NCI-H446 treated with DMSO at 0.1 percent for 48 hours (cell line): ENCODE results near the gene MTMR11.

Source experiments
- DNase-seq: peaks from one replicate; lab custom pipeline; 2025; lab: John Stamatoyannopoulos, UW

The MTMR11 gene

DNA sequence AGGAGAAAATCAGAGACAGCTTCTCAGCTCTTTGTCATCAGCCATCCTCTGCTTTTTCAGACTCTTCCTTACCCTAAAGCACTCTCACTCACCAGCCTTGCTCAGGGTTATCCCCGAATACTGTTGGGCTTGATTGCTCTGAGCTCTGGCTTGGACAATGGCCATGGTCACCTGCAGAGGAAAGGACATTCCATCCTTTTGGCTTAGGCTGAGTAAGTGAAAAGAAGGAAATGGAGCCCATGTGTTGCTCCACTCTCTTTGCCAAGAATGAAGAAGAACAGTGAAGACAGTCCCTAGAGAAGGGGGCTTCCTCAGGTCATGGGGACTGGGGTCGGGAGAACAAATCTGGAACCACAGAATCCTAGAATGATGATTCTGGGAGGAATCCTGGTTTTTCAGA, 2.3 kb downstream of the MTMR11 start:
- DNase-seq = no peak

DNA sequence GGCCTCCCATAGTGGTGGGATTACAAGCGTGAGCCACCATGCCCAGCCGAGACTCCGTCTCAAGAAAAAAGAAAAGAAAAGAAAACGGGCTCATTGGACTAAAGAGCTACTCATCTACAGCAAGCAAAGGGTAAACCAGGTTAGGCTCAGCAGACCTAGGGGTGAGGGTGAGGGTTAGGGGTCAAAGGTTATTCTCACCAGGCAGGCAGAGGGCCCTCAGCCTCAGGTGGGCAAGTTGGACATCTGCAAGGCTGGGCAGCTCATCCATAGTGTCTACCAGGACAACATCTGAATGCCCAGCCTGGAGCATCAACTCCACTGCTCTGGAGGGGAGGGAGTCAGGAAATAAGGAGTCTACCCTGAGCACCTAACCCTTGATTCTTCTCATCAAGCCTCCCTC, 3.5 kb downstream of the MTMR11 start:
- DNase-seq = no peak

DNA sequence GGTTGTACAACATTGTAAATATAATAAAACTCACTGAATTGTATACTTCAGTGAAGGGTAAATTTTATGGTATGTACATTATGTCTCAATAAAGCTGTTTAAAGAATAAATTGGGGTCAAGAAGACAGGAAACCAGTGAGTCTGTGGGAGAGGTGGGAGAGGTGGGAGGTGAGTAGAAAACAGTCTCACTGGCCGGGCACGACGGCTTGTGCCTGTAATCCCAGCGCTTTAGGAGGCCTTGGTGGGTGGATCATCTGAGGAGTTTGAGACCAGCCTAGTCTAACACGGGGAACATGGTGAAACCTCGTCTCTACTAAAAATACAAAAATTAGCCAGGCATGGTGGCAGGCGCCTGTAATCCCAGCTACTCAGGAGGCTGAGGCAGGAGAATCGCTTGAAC, 4.2 kb downstream of the MTMR11 start:
- no peak for DNase-seq

DNA sequence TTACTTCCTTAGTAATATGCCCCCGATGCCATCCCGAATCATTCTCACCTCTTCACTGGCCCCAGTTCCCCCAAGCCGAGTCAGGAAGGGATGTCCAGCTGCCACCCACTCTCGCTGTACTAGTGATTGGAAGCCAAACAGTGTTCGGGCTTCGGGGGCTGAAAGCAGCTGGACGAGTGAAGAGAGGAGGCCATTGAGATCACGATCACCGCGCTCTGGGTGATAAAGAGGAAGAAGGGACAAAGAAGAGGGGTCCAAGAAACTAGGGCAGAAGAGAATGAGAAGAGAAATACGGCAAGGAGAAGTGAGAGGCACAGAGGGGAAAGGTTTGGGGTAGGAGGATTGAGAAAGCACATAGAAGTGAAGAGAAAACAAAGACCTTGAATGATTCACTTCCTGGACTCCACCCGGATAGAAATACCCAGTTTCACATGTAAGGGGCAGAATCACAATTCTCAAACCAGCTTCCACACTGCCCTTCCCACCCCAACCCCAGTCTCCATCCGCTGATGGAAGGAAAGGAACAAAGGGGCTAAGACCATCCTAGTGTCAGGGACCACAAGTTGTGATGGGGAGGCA, 5.4 kb downstream of the MTMR11 start:
- no peak for DNase-seq

DNA sequence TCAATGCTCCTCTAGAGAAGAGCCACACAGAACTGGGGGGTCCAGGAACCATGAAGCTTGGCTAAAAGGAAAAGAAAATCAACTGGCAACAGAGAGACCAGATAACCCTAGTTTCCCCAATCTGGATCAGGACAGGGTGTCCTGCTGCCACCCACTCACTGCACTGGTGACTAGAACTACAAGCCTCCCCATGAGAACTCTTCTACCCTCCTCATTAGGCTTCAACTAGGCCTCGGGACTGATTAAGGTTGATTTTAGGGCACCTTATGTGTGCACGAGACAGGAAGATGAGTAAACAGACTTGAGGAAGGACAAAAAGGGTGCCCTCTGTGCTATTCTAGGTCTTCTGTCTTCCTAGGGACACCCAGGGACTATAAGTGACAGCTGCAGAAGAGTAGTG, 6.8 kb downstream of the MTMR11 start:
- no peak for DNase-seq

DNA sequence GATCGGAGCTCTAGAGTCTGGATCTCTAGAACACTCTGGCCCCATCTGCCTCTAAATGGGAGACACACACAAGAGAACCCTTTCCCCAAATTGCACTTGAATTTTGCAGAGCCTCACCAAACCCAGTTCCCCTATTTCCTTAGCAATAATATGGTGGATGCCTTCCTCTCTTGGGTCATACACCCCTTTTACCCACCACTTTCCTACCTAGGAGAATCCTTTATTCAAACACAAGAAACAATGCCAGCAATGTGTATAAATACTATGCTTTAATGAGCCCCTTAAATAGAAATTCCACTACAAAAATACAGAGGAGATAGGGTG, 8.3 kb downstream of the MTMR11 start:
- no peak for DNase-seq

DNA sequence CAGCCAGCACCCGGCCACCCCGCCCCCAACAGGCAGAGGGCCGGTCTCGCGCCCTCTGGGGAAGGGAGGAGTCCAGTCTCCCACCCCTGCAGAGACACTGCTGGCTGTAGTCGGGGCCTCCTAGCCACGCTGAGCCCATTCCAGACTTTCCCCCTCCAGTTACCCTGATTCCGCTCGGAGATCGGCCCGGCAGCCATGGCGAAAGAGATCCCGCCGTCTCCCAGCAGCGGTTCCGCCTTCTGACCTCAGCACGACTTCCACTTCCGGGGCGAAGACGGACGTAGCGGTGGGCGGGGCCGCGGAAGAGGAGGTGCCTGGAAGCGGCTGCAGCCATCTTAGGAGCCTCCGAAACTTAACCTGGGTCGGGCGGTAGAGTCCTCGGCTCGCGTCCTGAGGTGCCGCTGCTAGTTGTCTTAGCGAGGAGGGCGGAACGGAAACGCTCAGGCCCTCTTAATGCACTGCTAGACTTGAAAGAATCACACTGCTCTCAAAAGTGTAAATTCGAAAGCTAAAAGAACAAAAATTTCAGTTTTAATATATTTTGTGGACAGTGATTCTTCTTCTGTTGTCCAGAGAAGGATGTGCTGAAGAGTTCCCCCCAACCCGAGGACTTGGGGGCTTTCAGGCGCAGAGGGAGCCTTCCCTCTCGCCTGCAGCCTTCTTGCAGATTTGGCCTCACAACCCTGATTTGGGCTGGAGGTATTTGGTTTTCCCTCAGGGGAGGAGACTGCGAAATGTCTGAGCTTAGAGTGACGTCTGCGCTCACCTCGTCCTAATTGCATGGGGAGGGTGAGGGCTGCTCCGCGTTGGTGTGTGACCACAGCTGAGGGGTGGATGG, 8.9 kb downstream of the MTMR11 start, which contains the start of gene SF3B4:
SF3B4 (minus strand) TSS at position 241 of the 838 bp plus-strand sequence; CDS start at position 197, 44 bp downstream.
- peak; percentile 92 for DNase-seq

DNA sequence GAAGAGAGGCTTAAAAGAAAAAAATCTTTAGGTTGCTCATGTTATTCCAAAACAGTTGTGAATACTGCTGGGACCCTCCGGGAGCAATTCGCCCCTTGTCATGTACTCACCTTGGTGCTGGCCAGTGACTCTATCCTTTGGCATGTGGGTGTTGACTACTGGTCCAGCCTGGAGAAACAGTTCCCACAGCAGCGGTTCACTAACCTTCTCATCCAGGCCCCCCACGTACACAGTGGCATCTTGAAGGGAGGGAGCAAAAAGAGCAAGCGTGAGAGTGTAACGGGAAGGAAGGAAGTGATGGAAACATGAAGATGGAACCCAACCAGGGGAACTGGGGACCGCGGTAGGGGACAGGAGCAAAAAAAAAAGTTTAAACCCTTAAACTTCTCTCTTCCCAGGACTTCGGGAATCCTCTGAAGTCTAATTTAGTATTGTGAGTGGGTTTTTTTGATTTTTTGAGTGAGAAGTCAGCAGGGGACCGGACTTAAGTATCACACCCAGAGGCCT, 9.6 kb downstream of the MTMR11 start:
- DNase-seq = no peak

DNA sequence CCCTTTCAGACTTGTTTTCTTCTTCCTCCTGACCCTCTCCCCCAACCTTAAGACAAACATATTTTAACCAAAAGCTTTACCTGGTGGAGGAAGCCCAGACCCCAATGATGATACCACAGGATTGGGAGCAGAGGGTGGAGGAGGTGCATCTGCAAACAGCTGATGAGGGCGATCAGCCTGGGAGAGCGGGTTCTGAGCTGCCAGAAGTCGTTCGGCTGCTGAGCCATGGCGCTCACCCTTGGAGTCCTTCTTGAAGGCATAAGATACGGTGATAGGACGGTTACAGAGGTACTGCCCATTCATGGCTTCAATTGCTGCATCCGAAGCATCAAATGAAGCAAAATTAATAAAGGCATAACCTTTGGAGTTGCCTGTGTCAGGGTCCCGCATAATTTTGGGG, 10.4 kb downstream of the MTMR11 start:
- no peak for DNase-seq

DNA sequence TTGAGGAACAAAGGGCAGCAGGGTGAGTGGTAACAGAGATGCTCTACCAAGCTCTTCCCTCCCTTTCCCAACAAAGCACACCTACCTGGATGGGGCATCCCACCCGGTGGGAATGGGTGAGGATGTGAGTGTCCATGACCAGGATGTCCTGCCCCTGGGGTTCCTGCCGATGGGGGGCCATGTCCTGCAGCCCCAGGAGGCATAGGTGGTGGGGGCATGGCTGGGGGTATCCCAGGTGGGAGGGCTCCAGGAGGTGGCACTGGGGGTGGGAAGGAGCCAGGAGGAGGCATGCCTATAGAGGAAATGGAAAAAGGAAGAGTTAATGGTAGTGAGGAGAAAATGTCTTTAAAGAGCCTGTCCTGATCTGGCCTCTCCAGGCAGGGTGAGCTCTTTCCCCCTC, 10.9 kb downstream of the MTMR11 start:
- DNase-seq = no peak

DNA sequence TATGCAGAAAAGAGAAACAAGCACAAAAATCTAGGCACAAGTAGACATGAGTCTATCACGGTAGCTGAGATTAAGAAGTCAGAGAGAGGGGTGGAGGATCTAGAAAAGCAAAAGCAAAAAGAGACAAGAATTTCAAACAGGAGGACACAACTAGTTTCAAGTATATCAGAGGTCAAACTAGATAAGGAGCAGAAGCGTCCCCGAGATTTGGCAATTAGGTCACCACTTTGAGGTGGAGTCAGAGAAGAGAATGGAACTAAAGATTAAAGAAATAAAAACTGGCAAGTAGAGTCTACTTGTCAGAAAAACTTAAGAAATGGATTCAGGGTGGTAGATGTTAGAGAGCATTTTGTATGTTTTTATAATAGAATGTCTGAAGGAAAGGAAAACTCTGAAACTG, 11.3 kb downstream of the MTMR11 start:
- DNase-seq = no peak

DNA sequence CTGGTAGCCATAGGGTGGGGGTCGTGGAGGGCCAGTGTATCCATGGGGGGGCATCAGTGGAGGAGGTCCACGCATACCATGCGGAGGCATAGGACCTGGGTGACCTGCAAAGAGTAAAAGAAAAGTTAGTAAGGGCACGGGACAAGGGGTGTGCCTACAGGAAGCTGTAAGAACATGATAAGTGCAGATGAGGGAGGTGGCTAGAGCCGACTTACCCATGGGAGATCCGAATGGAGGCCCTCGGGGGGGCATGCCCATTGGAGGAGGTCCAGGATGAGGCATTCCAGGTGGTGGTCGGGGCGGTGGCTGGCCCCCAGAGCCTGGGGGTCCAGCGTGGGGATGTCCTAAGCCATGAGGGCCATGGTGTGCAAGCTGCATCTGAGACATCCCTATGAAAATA, 13.1 kb downstream of the MTMR11 start:
- DNase-seq = no peak

DNA sequence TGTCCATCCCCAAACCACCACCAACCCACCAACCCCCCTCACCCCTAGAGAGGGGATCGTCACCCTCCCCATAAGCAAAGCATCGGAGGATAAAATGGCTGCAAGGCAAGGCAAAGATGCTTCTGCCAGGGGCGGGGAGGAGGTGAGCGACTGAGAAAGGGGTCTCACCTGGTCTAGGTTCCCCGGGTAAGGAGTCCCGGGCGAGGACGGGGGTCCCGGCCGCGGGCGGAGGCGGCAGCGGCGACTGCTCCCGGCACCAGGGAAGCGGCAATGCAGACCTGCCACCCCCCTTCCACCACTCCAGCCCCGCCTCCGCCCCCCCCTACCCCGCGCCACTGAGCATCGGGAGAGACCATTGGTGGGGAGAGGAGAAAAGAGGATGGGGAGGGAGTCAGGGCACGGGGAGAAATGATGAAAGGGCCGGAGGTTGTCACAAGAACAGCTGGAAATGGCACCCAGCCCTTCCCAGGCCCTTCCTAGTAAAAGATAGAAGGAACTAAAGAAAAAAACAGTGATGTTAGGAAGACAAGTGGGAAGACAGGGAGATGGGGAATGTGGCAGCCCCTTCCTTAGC, 19.0 kb downstream of the MTMR11 start, which contains the start of gene SV2A:
SV2A (minus strand) TSS at position 274 of the 574 bp plus-strand sequence. CDS start 4,004 bp downstream, outside the sequence.
- peak; percentile 26 for DNase-seq

DNA sequence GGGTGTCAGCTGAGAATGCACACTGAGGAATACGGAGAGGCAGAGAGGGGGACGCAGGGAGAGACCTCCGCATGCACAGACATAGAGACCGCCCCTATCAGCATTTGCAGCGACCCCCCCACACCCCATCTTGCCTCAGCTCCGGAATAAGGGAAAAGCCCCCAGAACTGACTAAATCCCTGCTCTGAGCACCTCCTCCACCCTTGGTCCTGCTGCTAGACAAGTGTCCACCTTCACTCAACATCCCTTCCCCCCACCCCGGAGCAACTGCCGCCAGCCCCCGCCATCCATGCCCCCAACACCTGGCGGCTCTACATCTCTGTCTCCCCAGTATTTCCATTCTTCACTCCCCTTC, 19.8 kb downstream of the MTMR11 start:
- no peak for DNase-seq

DNA sequence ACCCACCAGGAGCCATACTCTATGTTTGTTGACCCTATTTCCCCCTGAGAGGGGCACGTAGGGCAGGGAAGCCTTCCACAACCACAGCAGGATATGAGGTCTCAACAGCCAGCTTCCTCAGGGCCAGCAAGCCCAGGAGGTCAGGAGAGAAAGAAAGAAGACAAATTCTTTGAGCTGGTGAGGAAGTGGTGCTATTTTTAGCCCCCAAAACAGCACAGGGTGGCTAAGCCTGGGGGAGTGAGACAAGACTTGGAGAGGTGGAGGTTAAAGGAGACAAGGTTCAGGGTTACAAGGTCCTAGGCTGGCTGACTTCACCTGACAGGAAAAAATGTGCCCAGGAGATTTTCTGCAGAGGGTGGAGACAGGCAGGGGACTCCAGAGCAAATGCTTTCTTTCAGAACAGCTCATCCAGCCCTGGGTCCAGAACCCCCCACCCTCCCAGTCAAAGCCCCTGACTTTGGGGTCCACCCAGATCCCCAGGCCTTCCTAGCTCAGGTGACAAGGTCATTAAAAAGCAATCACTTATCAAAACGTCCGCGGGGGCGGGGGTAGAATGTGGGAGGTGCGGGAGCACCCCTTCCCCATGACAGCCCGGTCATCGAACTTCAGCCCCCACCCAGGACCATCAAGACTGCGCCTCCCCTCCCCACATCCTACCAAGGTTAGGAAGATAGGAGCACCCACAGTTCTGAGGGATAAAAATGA, 20.3 kb downstream of the MTMR11 start:
- DNase-seq = no peak

DNA sequence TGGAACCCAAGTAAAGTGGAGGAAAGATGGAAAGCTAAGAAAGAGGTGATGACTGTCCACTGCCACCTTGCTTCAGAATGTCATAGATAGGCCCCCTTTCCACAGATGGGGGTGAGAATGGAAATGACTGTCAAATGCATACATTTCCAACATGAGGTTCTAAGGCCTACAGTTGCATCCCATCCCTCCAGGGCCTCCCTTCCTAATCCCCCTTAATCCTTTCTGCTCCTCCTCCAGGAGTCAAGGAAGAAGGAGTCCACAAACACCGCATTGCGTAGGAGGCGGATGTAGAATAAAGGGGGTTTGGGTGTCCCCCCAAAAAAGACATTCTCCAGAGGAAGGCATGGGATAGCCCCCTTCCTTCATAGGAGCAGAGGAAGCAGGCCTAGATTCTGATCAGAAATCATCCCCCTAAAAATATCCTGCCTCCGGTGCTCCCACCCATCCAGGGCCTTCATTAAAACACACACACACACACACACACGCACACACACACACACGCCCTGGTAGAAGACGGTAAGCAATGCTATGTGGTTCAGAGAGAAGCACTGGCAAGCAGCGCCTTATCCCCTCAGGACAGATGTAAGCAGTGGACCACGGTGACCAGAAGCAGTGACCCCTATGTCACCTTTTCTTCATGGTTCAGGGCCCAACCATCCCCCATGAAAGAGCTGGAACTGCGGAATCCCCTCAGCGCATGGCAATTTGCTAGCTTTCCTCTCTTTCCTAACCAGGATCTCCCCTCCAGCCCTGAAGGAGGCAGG, 21.1 kb downstream of the MTMR11 start:
- no peak for DNase-seq

DNA sequence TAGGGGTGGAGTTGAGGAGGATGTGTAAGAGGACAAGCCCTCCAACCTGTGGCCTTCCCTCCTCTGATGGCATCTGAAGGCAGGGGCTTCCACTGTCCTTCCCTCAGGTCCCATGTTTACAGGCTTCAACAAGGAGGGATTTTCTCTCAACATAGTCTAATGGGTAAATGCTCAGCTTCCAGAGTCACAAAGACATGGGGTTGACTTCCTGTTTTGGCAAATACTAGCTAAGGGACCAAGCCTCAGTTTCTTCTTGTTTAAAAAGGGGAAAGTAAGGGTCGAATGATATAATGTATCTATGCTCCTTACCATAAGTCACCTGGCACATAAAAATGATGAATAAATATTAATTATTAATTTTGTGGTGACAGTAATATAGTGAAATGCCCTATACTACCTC, 22.1 kb downstream of the MTMR11 start:
- DNase-seq = no peak

DNA sequence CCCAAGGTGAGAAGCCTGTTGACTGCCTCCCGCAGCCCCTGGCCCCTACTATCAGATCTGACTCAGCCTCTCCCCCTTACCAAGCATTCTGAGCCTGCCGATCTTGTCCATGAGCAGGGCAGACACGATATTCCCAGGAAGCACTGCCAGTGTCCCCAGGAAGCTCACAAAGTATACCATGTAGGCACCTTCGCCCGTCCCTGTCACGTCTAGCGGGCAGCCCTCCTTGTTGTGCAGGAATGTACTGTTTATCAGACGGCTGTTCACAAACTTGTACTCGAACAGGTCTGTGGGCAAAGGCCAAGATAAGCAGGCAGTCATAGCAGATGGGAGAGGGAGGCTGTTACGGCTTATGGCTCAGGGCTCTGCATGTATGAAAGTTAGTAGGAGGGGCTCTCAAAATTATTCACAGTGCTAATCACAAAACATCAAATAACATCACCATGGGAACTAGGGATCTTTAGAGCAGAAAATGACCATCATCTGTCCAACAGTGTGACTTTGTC, 30.1 kb downstream of the MTMR11 start:
- DNase-seq = no peak

DNA sequence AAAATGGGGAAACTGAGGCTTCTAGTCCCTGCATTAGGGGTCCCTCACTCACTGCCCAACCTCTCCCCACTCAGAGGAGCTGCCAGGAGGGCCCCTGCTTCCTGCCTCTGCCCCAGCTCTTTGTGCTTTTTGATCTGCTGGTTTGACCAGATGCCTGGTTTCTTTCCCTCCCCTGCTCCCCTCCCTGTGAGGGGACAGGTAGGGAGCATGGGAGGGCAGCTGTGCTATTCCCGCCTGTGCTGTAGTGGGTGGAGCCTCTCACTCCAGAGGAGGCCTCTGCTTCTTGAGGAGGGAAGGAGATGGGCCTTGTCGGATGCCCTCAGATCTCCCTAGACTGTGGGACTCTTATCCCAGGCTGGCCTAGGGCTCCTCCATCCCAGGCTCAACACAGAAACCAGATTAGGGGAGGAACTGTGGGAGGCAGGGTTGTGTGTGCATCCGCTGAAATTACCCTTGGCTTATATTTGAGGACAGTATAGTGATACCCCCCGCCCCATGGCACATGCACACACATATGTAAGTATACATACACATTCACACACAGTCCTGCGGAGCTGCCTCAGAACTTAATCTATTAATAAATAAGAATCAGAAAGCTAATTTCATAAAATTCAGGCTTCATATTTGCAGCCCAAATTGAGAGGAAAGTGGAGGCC, 32.7 kb downstream of the MTMR11 start:
- DNase-seq = no peak

DNA sequence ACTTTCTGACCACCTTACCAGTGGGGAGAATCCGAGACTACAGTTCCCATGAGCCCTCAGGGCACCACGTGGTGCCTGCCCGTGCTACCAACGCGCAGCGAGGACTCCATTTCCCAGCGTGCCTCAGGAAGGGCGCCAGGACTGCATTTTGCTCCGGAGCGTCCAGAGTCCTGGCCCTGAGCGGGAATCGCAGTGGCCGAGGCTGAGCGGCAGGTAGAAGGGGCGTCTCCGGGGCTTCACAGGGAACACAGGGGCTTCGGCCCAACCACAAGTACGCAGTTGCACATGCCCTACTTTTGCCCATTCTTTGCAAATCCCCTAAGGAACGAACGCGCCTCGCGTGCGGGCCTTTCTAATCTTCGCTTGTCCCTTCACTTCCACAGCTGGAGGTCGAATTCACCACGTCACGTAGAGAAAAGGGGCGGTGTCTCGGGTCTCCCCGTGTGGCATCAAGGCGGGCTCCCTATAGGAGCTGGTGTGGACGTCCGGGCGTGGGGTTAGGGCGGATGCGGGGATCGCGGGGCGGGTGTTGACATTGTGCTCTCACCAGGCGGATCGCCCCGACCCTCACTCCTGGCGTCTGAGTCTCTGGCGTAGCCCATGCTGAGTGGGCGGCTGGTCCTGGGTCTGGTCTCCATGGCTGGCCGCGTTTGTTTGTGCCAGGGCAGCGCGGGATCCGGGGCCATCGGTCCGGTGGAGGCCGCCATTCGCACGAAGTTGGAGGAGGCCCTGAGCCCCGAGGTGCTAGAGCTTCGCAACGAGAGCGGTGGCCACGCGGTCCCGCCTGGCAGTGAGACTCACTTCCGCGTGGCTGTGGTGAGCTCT, 37.0 kb downstream of the MTMR11 start, which contains the start of gene BOLA1:
BOLA1 (plus strand) TSS at position 109 of the 825 bp plus-strand sequence; CDS start at position 601, 492 bp downstream.
- peak; percentile 81 for DNase-seq
